GM18867 (cell line): ENCODE measurements around the gene REXO4.

Experiments
- ATAC-seq: cut with Tn5 transposase; IDR thresholded peaks from one replicate; pipeline ENCODE4 v1.9.1; 2021; ENCODE audit warnings: mild to moderate bottlenecking, moderate library complexity; ENCODE audit not compliant: unreplicated experiment

REXO4 gene

DNA sequence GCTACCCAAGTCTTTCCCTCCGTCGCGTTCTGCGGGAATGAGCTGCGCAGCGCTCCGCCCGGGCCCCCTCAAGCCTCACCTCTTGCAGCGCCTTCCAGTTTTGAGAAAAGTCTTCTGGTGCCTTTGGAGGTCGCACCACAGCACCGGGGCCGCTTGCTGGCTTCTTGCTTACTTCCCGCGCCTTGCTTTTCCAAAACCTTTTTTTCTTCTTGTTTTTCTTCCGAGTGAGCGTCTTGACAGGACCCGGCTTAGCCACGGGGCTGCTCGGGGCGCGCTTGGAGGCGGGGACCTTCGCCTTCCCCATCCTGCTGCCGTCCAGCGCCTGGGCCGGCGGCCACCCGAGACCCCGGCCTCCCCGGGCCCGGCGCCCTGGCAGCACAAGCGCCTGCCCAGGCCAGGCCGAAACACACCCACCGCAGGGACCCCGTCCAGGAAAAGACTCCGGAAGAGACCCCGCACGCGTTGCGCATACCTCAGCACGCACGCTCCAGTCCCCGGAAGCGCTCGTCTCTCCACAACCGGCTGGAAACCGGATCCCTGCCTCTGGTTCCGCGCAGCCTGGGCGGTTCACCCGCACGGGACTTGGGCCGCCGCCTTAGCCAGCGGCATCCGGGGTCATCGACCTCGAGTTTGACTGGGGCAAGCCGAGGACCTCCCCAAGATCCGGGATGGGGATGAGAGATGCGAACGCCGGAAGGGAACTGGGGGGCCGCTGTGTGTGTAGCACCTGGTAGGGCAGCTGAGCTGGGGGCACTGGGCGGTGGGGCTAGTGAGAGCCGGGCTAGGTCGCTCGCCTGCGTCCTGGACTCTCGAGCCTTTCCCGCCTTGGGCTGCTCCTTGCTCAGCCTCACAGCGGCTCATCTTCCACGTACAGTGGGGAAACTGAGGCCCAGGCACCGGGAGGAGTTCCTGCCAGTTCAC, at the start of gene REXO4:
Gene REXO4, minus strand, starts transcription at position 470 of the 921 bp plus-strand sequence. Its CDS starts 166 bp downstream, at position 304.
- peak; percentile 71 for ATAC-seq

DNA sequence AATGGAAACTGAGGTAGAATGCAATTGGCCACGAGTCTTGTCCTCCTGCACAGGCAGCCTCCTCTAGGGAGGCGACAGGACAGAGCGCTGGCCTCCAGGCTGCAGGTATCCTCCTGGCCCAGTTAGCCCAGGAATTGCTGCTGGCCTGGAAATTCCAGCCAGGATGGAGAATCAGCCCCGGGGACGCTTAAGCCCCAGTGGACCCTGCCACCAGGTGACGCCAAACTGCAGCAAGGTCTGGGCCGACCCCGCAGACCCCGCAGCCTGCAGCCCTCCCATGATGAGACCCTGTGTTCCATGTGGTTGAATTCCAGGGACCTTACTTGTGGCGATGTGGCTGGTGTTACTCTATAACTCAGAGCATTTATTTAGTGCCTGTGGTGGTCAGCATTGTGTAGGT, 49.3 kb upstream of the REXO4 start:
- no peak for ATAC-seq

- no peak for ATAC-seq
Measured at GRCh38 chr9:133465984-133466383, 48.2 kb upstream of the REXO4 start.

DNA sequence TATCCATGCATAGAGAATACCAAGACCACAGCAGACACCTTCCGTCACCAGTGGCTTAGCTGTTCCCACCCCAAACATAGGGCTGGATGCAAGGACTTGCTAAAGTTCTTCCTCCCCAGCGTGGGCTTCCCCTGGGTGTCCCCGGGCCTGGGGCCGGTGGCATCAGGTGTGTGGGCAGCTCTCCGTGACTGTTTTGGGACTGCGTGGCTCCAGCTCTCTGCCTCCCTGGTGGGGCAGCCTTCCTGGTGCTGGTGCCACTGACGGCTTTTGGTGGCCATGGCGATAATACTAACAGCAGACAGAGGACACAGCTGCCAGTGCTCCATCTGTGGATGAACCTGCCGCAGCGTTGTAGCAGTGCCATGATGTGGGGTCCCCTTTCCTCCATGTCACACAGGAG, 46.8 kb upstream of the REXO4 start:
- ATAC-seq: no peak

DNA sequence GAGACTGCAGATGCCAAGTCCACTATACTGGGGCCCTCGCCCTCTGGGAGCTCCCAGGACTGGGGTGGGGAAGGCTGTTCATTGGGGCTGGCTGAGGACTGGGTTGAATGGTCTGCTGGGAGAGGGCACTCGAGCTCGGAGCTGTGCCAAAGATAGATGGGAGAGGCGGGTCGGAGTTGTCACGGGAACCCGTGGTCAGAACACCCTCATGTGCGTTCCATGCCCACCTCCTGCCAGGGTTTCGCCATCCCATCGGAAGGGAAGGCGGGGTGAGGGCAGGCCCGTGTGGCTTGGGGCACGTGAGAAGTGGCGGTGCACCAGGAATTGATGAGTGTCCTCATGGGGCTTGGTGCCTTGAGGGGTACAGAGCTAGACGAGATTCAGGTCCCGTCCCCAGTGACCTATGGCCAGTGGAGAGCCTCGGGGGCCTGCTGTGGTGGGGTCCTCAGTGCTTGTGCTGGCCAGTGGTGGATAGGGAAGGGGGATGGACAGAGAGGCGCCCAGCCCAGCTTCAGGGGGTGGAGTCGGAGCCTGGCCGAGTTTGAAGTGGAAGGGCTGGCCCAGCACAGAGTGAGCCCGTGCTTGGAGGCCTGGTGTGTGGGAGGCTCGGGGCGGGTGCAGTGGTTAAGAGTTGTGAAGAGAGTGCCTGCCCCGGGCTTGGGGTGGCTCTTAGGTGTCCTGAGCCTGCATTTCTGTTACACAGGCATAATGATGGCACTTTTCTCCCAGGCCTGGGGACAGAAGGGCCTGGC, 46.2 kb upstream of the REXO4 start:
- no peak for ATAC-seq

DNA sequence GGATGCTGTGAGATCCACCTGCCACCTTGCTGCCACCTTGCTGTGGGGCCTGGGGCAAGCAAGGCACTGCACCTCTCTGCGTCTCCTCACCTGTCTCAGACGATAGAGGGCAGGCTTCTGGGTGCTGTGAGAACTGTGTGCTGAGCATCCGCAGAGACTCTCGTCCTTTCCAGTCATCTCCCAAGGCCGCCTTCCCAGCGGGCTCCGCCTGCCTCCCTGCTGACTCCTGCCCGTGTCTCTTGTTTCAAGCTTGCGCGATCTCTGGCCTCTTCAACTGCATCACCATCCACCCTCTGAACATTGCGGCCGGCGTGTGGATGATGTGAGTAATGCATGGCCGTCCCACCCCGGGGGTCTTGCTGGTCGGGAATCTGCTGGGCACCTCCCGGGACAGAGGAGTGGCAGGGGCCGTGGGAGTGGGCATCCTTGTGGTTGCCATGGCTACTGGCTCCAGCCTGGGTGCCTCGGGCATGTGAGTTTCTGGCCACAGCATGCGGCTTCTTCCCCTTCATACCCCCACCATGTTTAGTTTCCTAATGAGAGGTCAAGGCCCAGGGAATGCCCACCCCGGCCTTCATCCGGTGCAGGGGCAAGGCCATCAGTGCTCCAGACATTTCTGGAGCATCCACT, 45.5 kb upstream of the REXO4 start:
- no peak for ATAC-seq

GRCh38 chr9:133461975-133462374, 44.2 kb upstream of the REXO4 start:
- no peak for ATAC-seq

GRCh38 chr9:133460405-133461175, 42.8 kb upstream of the REXO4 start:
- no peak for ATAC-seq

DNA sequence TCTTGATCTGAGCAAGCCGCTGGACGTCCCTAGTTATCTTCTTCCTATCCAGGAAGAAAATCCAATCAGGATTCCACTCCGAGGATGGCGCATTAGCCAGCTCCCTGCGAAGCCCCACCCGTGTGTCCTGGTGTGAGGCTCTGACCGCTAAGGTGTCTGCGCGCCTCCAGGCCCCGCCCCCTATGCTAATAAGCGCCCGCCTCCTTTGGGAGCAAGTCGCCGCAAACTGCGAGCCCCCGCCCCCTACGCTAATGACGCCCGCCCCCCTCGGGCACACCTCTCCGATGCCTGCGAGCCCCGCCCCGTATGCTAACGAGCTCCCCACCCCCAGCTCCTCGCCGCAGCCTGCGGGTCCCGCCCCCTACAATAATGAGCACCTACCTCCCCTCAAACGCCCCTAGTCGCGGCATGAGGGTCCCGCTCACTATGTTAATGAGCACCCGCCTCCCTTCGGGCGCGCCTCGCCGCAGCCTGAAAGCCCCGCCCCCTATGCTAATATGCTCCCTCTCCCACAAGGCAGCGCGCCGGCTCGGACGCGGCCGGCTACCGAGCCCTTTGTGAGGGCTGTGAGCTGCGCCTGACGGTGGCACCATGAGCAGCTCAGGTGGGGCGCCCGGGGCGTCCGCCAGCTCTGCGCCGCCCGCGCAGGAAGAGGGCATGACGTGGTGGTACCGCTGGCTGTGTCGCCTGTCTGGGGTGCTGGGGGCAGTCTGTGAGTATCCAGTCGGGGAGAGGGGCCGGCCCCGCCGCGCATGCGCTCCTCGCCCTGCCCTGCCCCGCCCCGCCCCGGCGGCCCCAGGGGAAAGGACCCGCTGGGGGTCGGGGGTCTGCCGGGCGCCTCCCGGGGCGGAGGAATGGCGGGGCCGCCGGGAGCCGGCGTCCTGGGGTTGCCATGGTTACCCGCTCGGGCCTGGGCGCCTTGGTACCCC, 41.9 kb upstream of the REXO4 start, which contains the start of gene CACFD1:
Gene CACFD1, plus strand, starts transcription at position 503 of the 929 bp plus-strand sequence. Its CDS starts 89 bp downstream, at position 592.
- ATAC-seq: peak; percentile 71

- ATAC-seq: no peak
Measured at GRCh38 chr9:133458643-133459312, 41.0 kb upstream of the REXO4 start.

GRCh38 chr9:133457748-133458147, 39.9 kb upstream of the REXO4 start:
- no peak for ATAC-seq

- ATAC-seq: no peak
Measured at GRCh38 chr9:133457233-133457632, 39.4 kb upstream of the REXO4 start.

DNA sequence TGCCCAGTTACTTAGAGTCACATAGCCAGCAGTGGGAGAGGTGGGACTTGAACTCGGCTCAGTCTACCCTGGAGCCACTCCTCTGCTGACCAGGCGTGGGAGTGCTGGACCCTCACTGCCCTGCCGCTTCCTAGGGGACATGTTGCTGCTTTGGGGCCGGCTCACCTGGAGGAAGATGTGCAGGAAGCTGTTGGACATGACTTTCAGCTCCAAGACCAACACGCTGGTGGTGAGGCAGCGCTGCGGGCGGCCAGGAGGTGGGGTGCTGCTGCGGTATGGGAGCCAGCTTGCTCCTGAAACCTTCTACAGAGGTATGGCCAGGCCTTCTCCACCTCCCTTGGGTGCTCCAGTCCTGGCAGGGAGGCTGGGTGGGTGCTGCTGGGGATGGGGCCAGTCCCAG, 38.6 kb upstream of the REXO4 start:
- ATAC-seq: no peak

DNA sequence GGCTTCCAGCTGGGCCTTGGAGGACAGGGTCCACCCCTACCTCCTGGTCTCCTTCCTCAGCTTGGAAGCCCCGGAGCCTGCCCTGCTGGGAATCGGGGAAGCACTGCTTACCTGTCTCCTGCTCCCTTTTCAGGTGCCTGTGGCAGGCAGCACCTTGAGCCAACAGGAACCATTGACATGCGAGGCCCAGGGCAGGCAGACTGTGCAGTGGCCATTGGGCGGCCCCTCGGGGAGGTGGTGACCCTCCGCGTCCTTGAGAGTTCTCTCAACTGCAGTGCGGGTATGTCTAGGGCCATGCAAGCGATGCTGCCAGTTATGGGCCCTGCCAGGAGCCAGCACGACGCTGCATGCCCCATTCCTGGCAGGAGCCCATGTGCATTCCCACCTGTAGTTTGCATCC, 38.1 kb upstream of the REXO4 start:
- ATAC-seq: no peak

GRCh38 chr9:133454943-133455673, 37.3 kb upstream of the REXO4 start:
- ATAC-seq: no peak

DNA sequence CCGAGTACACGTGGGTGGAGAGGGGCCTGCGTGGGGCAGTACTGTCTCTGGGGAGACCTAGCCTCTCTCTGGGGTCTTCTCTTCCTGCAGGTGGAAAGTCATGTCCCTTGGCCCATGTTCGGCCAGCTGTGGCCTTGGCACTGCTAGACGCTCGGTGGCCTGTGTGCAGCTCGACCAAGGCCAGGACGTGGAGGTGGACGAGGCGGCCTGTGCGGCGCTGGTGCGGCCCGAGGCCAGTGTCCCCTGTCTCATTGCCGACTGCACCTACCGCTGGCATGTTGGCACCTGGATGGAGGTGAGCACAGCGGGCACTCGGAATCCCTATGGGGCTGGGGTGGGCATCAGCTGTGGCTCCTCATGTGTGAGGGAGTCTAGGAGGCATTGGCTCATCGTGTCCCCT, 36.5 kb upstream of the REXO4 start:
- ATAC-seq: no peak

GRCh38 chr9:133453651-133454050, 35.8 kb upstream of the REXO4 start:
- ATAC-seq: no peak

DNA sequence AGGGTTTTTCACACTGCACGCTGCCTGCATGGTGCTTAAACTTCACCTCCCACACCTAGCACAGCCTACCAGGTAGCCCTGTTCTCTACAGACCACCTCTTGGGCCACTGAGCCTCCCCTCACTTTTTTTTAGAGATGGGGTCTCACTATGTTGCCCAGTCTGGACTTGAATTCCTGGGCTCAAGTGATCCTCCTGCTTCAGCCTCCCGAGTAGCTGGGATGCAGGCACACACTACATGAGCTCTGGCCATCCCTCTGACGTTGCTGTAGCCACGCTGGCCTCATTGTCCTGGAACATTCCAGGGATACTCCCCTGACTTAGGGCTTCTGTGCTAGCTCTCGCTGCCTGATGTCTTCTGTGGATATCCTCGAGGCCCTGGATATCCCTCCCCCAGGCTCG, 34.8 kb upstream of the REXO4 start:
- no peak for ATAC-seq
